DMS153 (cell line): ENCODE measurements around the gene POMGNT1.
A peak's percentile ranks its signal among the peaks of the same experiment; 100 is the strongest.

ENCODE experiments used
- DNase-seq: peaks from one replicate; lab custom pipeline; 2025; lab: John Stamatoyannopoulos, UW

Gene POMGNT1

DNA sequence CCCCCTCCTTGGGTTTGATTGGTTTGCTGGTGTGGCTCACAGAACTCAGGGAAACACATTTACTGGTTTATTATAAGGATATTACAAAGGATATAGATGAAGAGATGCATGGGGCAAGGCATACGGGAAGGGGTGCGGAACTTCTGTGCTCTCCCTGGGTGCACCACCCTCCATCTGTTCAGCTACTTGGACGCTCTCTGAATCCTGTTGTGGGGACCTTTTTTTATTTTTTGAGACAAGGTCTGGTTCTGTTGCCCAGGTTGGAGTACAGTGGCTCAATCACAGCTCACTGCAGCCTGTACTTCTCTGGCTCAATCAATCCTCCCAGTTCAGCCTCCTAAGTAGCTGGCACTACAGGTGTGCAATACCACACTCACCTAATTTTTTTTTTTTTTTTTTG lies 12.3 kb upstream of the POMGNT1 start:
- no peak for DNase-seq

GRCh38 chr1:46206399-46206798 lies 8.2 kb upstream of the POMGNT1 start:
- no peak for DNase-seq

- no peak for DNase-seq
Measured at GRCh38 chr1:46205791-46206190, 7.6 kb upstream of the POMGNT1 start.

- no peak for DNase-seq
Measured at GRCh38 chr1:46205141-46205540, 6.9 kb upstream of the POMGNT1 start.

DNA sequence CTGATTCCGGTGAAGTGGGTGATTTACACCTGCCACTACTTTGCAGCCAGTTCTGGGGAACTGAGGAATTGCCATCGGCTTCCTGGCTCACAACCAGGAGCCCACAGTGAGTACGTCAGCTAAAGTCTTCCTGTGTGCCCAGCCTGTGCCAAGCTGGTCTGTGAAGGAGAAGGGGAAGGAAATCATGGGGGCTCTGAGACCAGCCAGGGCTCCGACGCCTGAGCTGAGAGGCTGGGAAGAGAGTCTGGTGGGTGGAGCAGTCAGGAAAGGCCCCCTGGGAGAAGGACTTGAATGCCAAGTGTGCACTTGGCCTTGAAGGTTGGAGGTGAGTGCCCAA lies 6.1 kb upstream of the POMGNT1 start:
- no peak for DNase-seq

GRCh38 chr1:46203738-46204405 lies 5.6 kb upstream of the POMGNT1 start:
- peak; percentile 48 for DNase-seq

GRCh38 chr1:46199233-46199749 lies 1.1 kb upstream of the POMGNT1 start:
- DNase-seq: no peak

DNA sequence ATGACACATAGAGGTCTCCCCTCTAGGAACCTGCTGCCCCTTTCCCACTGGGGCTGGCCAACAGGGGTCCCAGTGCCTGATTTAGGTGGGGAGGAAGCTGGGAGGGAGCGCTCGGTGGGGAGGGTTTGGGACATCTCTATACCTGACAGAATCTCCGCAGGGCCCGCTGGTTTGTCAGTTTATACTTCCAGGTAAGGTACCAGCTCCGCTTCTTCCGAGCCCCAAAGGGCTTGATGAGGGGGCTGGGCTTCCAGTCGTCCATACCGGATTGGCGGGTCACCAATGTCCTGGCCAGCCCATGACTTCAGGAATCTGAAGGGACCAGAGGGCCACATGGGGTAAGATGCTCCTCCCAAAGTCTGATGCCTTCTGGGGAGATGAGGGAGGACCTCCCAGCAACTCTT lies 672 bp downstream of the POMGNT1 start:
- DNase-seq: no peak

GRCh38 chr1:46196609-46197008 lies 1.6 kb downstream of the POMGNT1 start:
- no peak for DNase-seq

DNA sequence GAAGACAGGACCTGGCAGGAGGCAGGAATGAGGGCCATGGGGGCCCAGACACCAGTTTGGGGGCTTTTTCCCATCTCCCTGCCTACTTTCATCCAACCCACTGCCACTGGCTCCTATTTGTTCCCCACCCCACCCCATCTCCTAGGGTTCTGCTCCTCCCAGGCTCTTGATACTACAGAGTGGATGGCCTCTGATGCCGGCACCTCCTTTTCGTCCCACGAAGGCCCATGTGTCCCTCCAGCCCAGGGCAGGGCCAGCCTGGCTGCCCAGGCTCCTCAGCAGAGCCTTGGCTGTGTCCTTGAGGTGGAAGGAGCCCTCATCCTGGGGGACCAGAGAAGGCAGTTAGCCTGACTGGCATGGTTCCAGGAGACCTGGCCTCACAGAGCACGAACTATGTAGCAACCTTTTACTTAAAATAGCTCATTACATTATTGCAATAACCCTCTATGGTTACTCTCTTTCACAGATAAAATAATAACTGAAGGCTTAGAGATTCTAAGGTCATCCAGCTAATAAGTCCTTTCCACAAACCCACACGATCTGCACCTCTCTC lies 3.5 kb downstream of the POMGNT1 start:
- DNase-seq: peak; percentile 12

GRCh38 chr1:46193984-46194570 lies 4.2 kb downstream of the POMGNT1 start:
- DNase-seq: peak; percentile 55

- no peak for DNase-seq
Measured at GRCh38 chr1:46193285-46193684, 4.9 kb downstream of the POMGNT1 start.

DNA sequence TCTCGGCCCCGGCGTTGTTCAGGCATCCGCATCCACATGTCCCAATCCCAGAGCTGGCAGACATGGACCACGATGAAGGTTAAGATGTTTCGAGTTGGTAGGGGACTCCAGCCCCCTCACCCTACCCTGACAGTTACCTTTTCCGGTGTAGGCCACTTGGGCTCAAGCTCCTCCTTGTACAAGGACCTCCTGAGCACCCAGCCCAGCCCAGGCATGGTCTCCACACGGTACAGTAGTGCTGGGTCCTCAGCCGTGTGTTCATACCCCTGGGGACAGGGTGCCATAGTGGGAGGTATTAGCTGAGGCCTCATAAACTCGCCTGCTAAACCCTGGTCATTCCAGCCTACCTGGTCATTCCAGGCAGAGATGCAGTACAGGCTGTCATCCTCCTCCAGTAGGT lies 6.1 kb downstream of the POMGNT1 start:
- no peak for DNase-seq

GRCh38 chr1:46191033-46191701 lies 7.1 kb downstream of the POMGNT1 start:
- DNase-seq: no peak

DNA sequence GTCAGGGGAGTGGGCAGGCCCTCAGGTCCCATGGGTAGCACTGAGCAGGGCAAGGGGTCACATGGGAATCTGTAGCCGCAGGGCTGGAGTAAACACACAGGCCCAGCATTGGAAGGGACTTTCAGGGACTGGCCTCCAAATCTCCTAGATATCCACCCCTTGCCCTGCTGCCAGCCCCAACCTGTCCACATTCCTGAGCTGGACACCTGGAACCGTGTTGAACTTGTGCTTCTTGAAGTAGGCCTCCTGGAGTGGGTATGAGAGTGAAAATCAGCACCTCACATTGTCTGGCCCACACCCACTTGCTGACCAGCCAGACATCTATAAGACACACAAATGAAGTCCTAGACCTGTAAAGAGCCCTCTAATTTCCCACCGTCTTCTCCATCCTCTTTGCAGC lies 7.7 kb downstream of the POMGNT1 start:
- no peak for DNase-seq

- peak; percentile 95 for DNase-seq
Measured at GRCh38 chr1:46188295-46189030, 9.8 kb downstream of the POMGNT1 start.

- peak; percentile 98 for DNase-seq
Measured at GRCh38 chr1:46187106-46187869, 10.9 kb downstream of the POMGNT1 start.

- no peak for DNase-seq
Measured at GRCh38 chr1:46186076-46186475, 12.2 kb downstream of the POMGNT1 start.

DNA sequence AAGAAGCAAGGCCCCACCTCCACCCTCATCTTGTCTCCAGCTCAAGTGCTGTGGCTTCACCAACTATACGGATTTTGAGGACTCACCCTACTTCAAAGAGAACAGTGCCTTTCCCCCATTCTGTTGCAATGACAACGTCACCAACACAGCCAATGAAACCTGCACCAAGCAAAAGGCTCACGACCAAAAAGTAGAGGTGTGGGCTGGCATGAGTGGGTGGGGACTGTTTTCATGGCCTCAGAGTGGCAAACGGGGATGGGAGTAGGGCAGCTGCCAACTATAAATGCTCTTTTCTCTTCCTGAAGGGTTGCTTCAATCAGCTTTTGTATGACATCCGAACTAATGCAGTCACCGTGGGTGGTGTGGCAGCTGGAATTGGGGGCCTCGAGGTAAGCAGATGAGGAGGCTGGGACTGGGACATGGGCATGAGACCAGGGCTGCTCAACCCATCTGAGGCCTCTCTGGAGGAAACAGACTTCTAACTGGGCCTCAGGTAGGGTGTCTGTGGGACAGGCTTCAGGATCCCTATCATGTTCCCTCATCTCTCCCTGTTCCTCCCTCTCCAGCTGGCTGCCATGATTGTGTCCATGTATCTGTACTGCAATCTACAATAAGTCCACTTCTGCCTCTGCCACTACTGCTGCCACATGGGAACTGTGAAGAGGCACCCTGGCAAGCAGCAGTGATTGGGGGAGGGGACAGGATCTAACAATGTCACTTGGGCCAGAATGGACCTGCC lies 13.1 kb downstream of the POMGNT1 start:
- no peak for DNase-seq

GRCh38 chr1:46183926-46184557 lies 14.2 kb downstream of the POMGNT1 start:
- no peak for DNase-seq
